HUDEP-2 (cell line): ENCODE results near the gene MSRB1.
"Not testable (repeated sequence)": the region's sequence is repeated elsewhere in the genome, so short reads cannot be mapped to it uniquely, and the experiment has no call there.

Experiments
- DNase-seq, 76 experiments: peaks; one replicate each; lab custom pipeline; 2025; ENCODE audit not compliant: unreplicated experiment in 76 of 76; lab: John Stamatoyannopoulos, UW

MSRB1 gene

DNA sequence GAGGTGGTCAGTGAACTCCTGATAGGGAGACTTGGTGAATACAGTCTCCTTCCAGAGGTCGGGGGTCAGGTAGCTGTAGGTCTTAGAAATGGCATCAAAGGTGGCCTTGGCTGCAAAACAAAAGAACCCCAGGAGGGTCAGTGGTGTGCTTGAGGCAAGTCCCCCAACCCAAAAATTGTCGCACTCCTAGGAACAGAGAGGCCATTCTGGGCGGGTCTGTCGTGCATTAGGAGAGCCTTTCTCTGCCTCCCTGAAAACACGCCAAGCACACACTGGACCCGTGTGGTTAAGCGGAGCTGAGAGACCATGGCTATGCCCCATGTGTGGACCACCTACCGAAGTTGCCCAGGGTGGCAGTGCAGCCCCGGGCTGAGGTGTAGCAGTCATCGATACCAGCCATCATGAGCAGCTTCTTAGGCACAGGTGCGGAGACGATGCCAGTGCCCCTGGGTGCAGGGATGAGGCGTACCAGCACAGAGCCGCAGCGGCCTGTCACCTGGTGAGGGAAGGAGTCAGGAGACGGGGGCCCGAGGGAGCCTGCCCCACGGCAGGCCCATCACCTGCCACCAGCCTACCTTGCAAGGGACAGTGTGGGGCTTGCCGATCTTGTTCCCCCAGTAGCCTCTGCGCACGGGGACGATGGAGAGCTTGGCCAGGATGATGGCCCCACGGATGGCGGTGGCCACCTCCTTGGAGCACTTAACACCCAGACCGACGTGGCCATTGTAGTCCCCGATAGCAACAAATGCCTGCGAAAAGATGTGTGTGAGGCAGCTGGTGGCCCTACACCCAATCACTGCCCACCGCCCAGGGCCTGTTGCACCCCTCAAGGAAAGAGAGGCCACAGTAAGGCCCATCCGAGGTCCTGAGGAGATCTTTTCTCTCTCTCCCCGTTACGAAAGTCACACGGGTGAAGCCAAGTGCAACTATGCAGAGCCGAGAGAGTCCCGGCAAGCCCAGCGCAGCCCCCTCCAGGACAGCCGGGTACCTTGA lies 19.5 kb upstream of the MSRB1 start:
- not testable (repeated sequence) for DNase-seq

- DNase-seq, result peak in 9 of 76 experiments; percentile 22 to 54 (median 51)
Observed at GRCh38 chr16:1961651-1962067, 18.7 kb upstream of the MSRB1 start.

GRCh38 chr16:1960665-1961630 lies 17.9 kb upstream of the MSRB1 start:
- peak in 61 of 76 experiments; percentile 20 to 79 (median 51) for DNase-seq

DNA sequence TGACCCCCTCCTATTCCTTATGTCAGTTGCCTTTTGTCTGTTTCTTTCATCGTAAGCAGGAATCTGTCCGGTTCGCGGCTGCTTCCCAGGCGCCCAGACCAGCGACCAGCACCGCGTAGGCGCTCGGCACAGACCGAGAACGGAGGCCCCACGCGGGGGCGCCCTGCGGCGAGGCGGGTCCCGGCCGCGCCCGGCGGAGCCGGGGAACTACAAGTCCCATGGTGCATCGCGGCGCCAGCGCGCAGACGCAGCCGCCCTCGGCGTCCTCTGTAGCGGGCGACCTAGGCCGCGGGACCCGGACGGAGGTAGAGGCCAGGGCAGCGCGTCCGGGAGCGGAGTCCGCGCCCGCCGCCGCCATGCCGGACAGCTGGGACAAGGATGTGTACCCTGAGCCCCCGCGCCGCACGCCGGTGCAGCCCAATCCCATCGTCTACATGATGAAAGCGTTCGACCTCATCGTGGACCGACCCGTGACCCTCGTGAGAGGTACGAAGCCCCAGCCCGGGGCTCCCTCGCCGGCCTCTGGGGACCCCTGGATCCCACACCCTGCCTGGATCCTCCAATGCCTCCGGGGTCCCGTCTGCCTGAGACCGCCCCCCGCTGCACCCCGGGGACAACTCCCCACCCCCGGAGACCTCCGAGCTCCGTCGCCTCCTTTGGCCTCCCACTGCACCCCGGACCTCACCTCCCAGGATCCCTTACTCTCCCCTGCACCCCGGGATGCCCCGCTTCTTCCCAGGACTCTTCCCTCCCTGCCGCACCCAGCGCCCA lies 16.5 kb upstream of the MSRB1 start, which contains the start of gene NDUFB10:
Gene NDUFB10 (plus strand): TSS at position 270 of the 771 bp plus-strand sequence. CDS start 87 bp downstream, at position 357.
- peak in 72 of 76 experiments; percentile 50 to 93 (median 80) for DNase-seq

GRCh38 chr16:1958715-1959268 lies 15.8 kb upstream of the MSRB1 start:
- DNase-seq, result no peak

- not testable (repeated sequence) for DNase-seq
Observed at GRCh38 chr16:1958143-1958491, 15.1 kb upstream of the MSRB1 start.

DNA sequence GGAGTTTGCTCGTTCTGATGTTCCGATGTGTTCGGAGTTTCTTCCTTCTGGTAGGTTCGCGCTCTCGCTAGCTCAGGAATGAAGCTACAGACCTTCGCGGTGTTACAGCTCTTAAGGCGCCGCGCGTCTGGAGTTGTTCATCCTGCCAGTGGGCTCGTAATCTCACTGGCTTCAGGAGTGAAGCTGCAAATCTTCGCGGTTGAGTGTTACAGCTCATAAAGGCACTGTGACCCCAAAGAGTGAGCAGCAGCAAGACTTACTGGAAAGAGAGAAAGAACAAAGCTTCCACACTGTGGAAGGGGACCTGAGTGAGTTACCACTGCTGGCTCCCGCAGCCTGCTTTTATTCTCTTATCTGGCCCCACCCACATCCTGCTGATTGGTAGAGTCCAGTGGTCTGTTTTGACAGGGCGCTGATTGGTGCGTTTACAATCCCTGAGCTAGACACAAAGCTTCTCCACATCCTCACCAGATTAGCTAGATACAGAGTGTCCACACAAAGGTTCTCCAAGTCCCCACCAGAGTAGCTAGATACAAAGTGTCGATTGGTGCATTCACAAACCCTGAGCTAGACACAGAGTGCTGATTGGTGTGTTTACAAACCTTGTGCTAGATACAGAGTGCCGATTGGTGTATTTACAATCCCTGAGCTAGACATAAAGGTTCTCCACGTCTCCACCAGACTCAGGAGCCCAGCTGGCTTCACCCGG lies 14.6 kb upstream of the MSRB1 start:
- DNase-seq, result not testable (repeated sequence)

DNA sequence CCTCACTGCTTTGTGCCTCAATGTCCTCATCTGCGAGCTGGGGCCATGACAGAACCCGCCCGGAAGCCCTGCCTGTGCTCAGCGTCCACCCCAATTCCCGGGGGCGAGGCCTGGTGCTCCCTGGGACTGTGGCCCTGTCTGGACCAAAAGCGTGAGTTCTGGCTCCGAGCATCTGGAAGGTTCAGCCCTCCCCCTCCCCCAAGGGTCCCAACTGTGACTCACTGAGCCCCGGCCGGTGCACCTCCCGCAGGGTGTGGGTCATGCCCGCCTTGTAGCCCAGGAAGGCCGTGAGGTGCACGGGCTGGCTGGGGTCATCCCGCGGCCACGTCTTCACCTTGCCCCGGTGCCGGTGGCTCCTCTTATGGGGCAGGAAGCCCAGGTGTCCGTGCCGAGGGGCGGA lies 10.7 kb upstream of the MSRB1 start:
- no peak for DNase-seq

DNA sequence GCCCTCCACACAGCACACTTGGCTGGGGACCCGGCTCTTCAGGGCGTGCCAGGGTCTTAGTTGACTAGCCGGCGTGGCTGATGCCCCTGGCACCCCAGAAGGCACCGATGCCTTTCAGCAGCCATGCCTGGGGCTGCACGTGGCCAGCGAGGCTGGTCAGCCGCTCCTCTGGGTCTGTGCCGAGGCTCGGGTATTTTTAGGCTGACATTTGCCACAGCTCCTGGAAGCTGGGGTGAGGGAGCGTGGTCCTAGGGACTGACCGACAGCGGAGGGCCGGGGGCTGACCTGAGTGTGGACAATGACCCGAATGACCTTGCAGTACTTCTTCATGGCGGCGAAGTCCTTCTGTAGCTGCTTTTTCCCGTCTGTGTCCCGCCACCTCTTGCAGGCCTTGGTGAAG lies 7.6 kb upstream of the MSRB1 start:
- DNase-seq, result no peak

- DNase-seq, result peak in 8 of 76 experiments; percentile 2 to 38 (median 16)
Observed at GRCh38 chr16:1950047-1950446, 7.0 kb upstream of the MSRB1 start.

DNA sequence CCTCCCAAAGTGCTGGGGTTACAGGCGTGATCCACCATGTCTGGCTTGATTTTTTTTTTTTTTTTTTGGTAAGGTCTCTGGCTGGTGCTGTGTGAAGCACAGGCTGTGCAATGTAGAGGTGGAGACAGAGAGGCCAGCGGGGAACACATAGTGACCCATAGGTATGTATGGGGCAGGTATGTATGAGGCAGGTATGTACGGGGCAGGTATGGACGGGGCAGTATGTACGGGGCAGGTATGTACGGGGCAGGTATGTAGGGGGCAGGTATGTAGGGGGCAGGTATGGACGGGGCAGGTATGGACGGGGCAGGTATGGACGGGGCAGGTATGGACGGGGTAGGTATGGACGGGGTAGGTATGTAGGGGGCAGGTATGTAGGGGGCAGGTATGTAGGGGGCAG lies 6.5 kb upstream of the MSRB1 start:
- DNase-seq, result no peak

DNA sequence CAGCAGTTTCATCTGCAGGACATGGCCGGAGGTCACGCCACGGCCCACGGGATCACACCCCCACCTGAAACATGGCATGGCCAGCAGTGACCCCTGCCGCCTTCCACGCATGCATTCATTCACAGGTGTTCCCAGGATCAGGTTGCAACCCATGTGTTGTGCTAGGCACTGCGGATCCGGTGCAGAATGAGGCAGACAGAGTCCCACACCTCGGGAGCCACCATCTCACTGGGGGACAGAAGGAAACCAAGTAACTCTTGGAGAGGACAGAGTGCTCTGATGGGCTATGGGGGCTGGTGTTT lies 4.3 kb upstream of the MSRB1 start:
- DNase-seq, result no peak

GRCh38 chr16:1946495-1947368 lies 3.7 kb upstream of the MSRB1 start:
- no peak for DNase-seq

GRCh38 chr16:1945559-1946391 lies 2.8 kb upstream of the MSRB1 start:
- DNase-seq, result peak in 1 of 76 experiments; percentile 15

GRCh38 chr16:1944612-1945199 lies 1.7 kb upstream of the MSRB1 start:
- no peak for DNase-seq

DNA sequence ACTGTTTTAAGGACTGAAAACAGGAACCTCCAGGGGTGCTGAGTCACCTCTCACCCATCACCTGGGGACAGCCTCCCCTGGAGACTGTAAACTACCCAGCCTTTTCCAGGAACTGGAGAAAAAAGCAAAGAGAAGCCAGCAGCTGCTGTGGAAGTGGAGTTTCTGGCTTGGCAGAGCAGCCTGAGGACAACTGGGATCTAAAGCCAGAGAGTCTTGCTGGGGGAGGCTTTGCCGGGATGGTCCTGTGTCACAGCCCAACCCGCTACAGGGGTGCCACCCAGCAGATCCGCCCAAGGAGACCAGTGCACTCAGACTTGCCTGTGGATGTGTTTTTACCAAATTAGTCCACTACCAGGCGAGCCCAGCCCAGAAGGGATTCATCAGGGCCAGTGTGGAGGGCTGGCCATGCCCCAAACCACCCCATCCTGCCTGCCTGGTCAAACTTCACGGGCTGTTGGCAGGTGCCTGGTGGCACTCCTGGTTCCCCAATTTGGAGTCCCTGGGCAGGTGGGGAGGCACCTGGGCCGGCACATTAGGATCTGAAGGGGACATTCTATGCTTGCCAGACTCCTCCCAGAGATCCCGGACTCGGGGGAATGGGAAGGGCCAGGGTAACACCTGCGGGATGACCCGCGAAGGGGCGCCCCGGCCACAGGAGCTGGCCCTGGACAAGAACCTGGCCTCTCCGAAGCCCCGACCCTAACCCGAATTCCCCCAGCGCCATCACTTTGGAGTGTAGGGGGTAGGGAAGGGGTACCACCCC lies 771 bp downstream of the MSRB1 start:
- peak in 4 of 76 experiments; percentile 7 to 17 (median 8) for DNase-seq
